GM13977 (cell line): Measurements from ENCODE around the gene ARSG.

Source experiments
- DNase-seq: peaks from one replicate; pipeline ENCODE4 v3.0.0; 2012; ENCODE audit warnings: low spot score
- in situ Hi-C: fragments of 300-500 bp; cut with MboI; formaldehyde crosslinking; loops from one replicate; pipeline ENCODE4 v1.12.0; 2022; ENCODE audit warnings: low sequenced_read_pairs, low pct_unique_long_range_greater_than_20kb, mixed read lengths, inconsistent platforms; ENCODE audit not compliant: unreplicated experiment
- TF ChIP-seq, protein P1 (sequence below): IDR thresholded peaks from 2 replicates; pipeline ENCODE4 v1.5.1; 2012; ENCODE audit warnings: mild to moderate bottlenecking, control low read depth; ENCODE audit not compliant: insufficient read depth; ENCODE audit errors: extremely low read depth, missing control alignments

ARSG gene

DNA sequence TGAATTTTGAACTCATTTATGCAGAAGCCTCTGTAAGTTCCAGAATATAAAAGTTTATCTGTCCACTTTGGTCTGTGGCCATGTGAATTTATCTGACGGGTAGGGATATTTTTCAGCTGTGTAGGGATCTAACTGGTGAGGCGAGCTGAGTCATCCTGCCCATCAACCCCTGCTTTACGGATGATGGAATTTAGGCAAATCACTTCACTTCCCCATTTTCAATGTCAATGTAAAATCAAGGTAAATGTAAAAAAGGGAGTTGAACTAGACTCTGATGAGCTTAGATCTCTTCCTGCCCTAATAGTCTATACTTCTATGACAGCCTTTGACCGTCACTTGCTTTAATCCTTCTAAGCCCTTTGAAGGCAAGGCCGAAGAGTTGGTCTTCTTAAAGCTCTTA lies 2.9 kb upstream of the ARSG start:
- in situ Hi-C loops = no loop called here
- peak; percentile 67 for DNase-seq
- TF ChIP-seq, protein P1, sequence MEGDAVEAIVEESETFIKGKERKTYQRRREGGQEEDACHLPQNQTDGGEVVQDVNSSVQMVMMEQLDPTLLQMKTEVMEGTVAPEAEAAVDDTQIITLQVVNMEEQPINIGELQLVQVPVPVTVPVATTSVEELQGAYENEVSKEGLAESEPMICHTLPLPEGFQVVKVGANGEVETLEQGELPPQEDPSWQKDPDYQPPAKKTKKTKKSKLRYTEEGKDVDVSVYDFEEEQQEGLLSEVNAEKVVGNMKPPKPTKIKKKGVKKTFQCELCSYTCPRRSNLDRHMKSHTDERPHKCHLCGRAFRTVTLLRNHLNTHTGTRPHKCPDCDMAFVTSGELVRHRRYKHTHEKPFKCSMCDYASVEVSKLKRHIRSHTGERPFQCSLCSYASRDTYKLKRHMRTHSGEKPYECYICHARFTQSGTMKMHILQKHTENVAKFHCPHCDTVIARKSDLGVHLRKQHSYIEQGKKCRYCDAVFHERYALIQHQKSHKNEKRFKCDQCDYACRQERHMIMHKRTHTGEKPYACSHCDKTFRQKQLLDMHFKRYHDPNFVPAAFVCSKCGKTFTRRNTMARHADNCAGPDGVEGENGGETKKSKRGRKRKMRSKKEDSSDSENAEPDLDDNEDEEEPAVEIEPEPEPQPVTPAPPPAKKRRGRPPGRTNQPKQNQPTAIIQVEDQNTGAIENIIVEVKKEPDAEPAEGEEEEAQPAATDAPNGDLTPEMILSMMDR = no peak

DNA sequence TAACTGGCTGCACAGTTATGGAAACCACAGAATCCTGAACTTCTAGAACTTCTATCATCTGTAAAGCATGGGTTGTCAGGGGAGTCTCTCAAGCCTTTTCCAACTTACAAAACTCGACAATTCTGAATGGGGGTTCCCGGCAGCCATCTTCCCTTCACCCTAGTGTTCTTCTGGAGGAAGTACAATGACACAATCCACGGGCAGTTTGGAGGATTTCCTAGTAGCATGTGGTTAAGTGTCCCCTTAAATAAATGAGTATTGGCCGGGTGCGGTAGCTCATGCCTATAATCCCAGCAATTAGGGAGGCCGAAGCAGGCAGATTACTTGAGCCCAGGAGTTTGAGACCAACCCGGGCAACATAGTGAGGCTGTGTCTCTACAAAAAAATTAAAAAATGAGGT lies 2.5 kb upstream of the ARSG start:
- peak; percentile 60 for DNase-seq
- TF ChIP-seq, protein P1 = no peak
- in situ Hi-C loops = no loop called here

DNA sequence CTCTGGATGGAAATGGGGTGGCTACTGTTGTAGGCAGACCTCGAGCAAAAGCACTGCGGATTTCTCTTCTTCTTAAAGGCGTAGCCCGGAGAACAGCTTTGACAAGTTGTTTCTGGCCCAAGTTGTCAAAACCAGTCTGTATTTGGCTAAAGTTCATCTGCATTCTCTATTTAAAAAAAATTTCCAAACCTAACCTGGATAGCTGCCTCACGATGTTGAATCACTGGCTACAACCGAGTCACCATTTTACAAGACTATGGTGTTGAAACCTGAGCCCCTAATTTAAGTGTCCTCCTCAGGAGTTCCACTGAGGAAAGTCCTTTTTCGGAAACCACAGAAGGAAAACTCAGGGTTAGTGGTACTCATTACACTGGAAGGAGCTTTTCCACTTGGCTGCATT lies 1.8 kb upstream of the ARSG start:
- TF ChIP-seq, protein P1 = no peak
- no peak for DNase-seq
- in situ Hi-C loops = no loop called here

DNA sequence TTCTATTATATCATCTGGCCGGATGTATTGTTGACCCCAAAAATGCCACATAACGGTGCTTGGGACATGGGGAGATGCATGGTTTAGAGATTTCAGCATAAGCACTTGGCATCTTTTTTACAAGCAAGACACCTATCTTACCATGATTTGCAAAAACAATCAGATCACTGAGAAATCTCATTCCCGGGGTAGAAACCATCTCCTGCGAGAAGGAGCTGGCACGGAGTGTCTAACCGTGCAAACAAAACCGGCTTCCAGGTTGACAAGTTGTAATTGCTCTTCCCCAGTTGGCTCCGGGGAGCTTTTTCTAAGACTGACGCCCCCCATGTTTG lies 1.4 kb upstream of the ARSG start:
- in situ Hi-C loops = no loop called here

DNA sequence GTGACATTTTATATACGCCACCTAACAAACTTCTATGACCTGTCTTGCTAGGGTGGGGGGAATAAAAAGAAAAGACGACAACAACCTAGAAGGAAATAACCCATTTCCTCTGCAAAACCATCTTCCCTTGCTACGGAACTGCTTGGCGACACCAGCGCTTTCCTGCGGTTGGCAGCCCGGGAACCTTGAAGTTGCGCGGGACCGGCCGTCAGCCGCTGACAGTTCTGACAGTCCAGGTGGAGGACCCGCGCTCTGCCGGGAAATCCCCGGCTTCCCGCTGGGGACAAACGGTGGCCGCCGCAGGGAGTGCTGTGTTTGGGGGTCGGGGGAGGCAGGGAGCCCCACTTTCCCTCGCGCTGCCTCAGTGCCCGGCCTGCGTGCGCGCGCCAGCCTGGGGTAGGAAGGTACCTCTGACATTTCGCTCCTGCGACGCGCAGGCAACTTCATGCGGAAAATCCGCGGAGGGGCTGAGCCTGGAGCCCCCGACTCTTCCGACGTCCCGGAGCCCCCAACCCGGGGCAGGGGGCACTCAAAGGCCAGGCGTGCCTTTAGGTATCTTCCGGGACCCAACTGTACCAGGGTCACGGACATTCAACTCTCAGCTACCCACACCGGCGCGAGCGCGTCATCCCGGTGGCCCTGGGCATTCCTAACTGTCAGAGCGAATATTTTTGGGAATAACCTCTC lies 884 bp upstream of the ARSG start:
- peak; percentile 50 for DNase-seq
- TF ChIP-seq, protein P1 = no peak
- in situ Hi-C loops = no loop called here

More for the DNA sequence above, 1.4 kb upstream of the ARSG start:
- DNase-seq = no peak
- TF ChIP-seq, protein P1 = no peak

DNA sequence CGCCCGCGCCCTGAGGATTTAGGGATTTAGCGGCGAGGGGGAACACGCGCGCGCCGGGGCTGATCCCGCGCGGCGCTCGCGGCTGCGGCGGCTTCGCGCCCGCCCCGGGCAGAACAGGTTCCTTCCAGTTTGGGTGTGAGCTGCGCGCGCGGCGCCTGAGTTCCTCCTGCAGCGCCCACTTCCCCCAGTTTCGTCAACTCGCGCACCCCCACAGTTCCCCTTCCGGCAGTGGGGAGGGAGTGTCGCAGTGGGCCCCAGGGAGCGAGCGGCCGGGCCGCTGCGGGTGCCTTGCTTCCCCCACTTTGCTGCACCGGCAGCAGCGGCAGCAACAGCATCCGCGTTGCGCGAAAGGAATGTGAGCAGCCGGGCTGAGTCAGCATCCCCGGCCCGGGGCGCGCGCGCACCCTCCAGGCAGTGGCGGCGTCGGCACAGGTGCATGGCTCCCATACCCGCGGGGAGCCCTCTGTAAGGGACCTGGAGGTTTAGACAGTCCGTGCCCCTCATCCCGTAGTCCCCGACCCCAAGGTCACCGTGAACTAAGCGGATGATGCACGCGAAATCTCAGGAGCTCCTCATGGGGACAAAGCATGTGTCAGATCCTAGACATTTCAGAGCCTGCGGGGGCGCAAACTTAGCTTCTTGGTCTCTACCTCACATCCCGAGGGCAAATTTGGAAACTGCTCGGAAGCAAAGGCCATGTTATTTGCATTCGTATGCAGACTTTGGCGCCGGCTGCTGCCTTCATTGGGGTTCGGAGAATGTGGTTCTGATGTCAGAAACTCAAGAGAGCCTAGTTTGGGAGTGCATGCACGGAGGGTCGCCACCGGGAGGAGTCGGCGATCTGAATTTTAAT lies 767 bp downstream of the ARSG start:
- in situ Hi-C loops = no loop called here
- peak; percentile 91 for DNase-seq
- TF ChIP-seq, protein P1 = peak; percentile 12
